GM10266 (cell line): ENCODE results near the gene MPC1.
"Not testable (repeated sequence)": the region's sequence is repeated elsewhere in the genome, so short reads cannot be mapped to it uniquely, and the experiment has no call there.

Source experiments
- DNase-seq: peaks from one replicate; pipeline ENCODE4 v3.0.0; 2012; ENCODE audit errors: extremely low spot score
- CTCF ChIP-seq: IDR thresholded peaks from 2 replicates; pipeline ENCODE4 v1.5.1; 2012; ENCODE audit warnings: mild to moderate bottlenecking, low read depth; ENCODE audit not compliant: control insufficient read depth, insufficient read depth; ENCODE audit errors: missing control alignments

Gene MPC1

GRCh38 chr6:166366921-166367320 is 15.8 kb downstream of the MPC1 start:
- DNase-seq, result no peak
- no peak for TF ChIP-seq CTCF

DNA sequence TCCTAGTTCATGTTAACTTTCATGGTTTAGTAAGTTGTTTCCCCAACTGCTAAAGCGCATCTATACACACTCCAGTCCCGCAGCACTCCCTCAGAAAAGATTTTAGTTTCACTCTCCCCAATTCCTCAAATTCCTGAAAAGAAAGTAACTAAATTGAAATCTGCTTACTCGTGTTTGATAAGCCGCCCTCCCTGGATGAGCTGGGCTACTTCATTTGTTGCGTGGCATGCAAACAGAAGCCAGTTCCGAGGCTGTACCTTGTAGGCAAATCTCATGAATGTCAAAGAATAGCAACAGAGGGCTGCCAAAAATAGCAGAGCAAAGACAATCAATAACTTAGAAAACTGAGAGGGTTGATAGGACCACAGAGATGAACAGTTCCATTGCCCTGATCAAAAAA is 16.9 kb downstream of the MPC1 start:
- no peak for TF ChIP-seq CTCF
- DNase-seq, result no peak

- no peak for DNase-seq
- TF ChIP-seq CTCF, result no peak
These were observed 17.5 kb downstream of the MPC1 start for GRCh38 chr6:166365221-166365620.

DNA sequence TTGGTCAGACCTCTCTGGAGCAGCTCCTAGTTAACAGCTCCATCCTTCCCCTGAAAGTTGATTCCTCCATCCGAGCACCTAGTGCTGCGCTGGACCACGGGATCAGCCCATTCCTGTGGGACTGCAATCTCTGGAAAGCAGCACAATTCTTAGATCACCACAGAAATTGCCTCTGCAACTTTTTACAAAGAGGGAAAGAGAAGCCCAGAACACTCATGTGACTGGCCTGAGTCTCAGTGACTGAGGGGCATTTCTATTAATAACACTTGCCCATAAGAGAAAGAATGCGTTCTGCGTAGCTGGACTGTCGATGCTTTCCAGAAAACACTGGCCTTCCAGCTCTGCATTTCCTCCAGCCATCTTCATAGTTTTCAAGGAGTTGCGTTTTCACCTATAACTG is 18.3 kb downstream of the MPC1 start:
- DNase-seq, result no peak
- no peak for TF ChIP-seq CTCF

DNA sequence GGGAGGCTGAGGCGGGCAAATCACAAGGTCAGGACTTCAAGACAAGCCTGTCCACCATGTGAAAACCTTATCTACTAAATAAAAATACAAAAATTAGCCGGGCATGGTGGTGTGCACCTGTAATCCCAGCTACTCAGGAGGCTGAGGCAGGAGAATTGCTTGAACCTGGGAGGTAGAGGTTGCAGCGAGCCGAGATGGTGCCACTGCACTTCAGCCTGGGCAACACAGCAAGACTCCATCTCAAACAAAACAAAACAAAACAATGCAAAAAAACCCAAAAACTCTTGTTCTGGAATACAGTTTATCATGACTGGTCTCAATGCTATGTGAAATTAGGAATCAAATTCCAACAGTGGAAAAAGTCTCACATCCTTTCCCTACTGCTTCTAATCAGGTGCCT is 20.3 kb downstream of the MPC1 start:
- not testable (repeated sequence) for DNase-seq

DNA sequence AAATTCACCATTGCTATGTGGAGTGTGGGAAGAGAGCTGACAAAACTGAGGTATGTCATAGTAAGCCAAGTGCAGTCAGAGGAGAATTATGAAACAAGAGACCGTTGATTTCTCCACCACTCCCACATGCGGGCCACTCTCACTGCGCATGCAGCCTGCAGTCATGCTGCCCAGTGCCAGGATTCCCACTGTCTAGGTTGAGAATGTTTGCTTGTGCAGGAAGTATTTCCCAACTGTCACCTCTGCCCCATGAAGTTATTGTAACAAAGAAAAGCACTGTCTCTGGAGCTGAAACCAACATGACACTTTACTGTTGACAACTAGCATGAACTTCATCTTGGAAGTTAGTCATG is 21.7 kb downstream of the MPC1 start:
- no peak for TF ChIP-seq CTCF
- no peak for DNase-seq

- DNase-seq, result no peak
- TF ChIP-seq CTCF, result no peak
These were observed 22.3 kb downstream of the MPC1 start for GRCh38 chr6:166360243-166361076.

DNA sequence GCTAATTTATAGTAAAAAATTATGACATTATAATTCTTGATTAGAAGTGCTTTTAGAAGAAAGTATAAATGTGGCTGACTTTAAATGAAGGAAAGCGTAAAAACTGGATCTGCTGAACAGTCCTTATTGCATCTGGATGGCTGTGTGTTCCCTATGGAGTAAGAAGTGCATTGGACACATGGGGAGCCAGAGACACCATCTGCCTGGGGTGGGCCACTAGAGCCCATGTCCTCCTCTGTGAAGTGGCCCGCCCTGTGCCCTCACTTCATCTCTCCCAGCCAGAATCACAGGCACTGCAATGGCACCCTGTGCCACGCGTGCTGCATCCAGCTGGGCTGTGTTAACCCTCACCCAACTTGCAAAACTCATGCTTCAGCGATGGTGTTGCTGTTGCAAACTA is 27.2 kb downstream of the MPC1 start:
- DNase-seq, result no peak
- TF ChIP-seq CTCF, result no peak
